Bronchial epithelial cell (primary cell): ENCODE results near the gene VPS41. TPM values are rescaled to one million over a fixed set of nuclear protein-coding genes. Genes with fewer than 3 reads are reported as not detected.

Source experiments
- DNase-seq: peaks from one replicate; pipeline ENCODE4 v3.0.0-alpha.2; 2010; ENCODE audit warnings: low read depth
- FAIRE-seq: peaks from 2 replicates; lab custom pipeline; 2011; peaks lifted over from hg19 to GRCh38; lab: Jason Lieb, UNC
- H3K27me3 ChIP-seq: 2 replicates; pipeline ENCODE4 v1.5.1; 2011; ENCODE audit warnings: low read length; ENCODE audit not compliant: control insufficient read depth, insufficient read depth
- H3K36me3 ChIP-seq: 2 replicates; pipeline ENCODE4 v1.5.1; 2011; ENCODE audit warnings: low read length; ENCODE audit not compliant: control insufficient read depth, insufficient read depth
- H3K4me3 ChIP-seq: 2 replicates; pipeline ENCODE4 v1.5.1; 2011; ENCODE audit warnings: mild to moderate bottlenecking, low read depth, low read length, control low read depth
- CTCF ChIP-seq: IDR thresholded peaks from 2 replicates; pipeline ENCODE4 v1.5.1; 2011; ENCODE audit warnings: mild to moderate bottlenecking, moderate library complexity, low read length, control low read depth, inconsistent platforms; ENCODE audit not compliant: insufficient read depth, severe bottlenecking
- total RNA-seq: library from RNA; depleted of rRNA; stranded (reverse); fragments of >200 nt; gene quantifications from 2 replicates; pipeline ENCODE4 v1.2.1, GENCODE V29; 2014

The VPS41 gene
- total RNA-seq, 1 donor from 2014 or later: 32.9 TPM

- FAIRE-seq: no peak
- TF ChIP-seq CTCF: no peak
- Histone ChIP-seq H3K36me3 (no peaks in the 10 kb centered on the region), H3K4me3 (no peak overlapping the region), H3K27me3 (no peaks in the 10 kb centered on the region)
- no peak for DNase-seq
Observed at GRCh38 chr7:38934051-38934450, 25.1 kb upstream of the VPS41 start.

GRCh38 chr7:38932509-38933168 is 23.6 kb upstream of the VPS41 start:
- Histone ChIP-seq H3K4me3 (no peak overlapping the region), H3K27me3 (no peaks in the 10 kb centered on the region), H3K36me3 (no peaks in the 10 kb centered on the region)
- no peak for FAIRE-seq
- TF ChIP-seq CTCF: peak; percentile 78
- DNase-seq: no peak

GRCh38 chr7:38929460-38930171 is 20.6 kb upstream of the VPS41 start:
- Histone ChIP-seq H3K36me3 (no peaks in the 10 kb centered on the region), H3K27me3 (no peaks in the 10 kb centered on the region), H3K4me3 (no peak overlapping the region)
- no peak for TF ChIP-seq CTCF
- FAIRE-seq (peak; percentile 55), DNase-seq (no peak)

GRCh38 chr7:38928506-38928905 is 19.5 kb upstream of the VPS41 start:
- no peak for DNase-seq
- H3K27me3 ChIP-seq: no peaks in the 10 kb centered on the region
- FAIRE-seq: no peak
- TF ChIP-seq CTCF: no peak
- no peaks in the 10 kb centered on the region for H3K36me3 ChIP-seq
- no peak overlapping the region for H3K4me3 ChIP-seq

GRCh38 chr7:38927751-38928150 is 18.8 kb upstream of the VPS41 start:
- TF ChIP-seq CTCF: no peak
- no peak overlapping the region for H3K4me3 ChIP-seq
- H3K27me3 ChIP-seq: no peaks in the 10 kb centered on the region
- FAIRE-seq (no peak), DNase-seq (no peak)
- no peaks in the 10 kb centered on the region for H3K36me3 ChIP-seq
